OCI-LY7 (cell line): ENCODE data around the gene MCM6. TPM values are rescaled to one million over a fixed set of nuclear protein-coding genes. Genes with fewer than 3 reads are reported as not detected.

ENCODE experiments used
- BruUV-seq: library from RNA; stranded (reverse); fragments of 400-500 nt; replicated peaks from 2 replicates; lab custom pipeline; 2021; lab: Mats Ljungman, UMichigan
- CTCF ChIA-PET: fragments of 300-600 bp; sonication (Branson Sonifier 250); formaldehyde crosslinking; loops from one replicate; lab custom pipeline; 2022; ENCODE audit warnings: antibody characterized with exemption; ENCODE audit not compliant: unreplicated experiment; lab: Charles Lee
- POLR2A ChIA-PET: fragments of 300-600 bp; sonication (Branson Sonifier 250); formaldehyde crosslinking; loops from one replicate; lab custom pipeline; 2022; ENCODE audit warnings: antibody characterized with exemption; lab: Charles Lee
- DNase-seq: peaks from one replicate; pipeline ENCODE4 v3.0.0-alpha.2; 2015; ENCODE audit warnings: low spot score
- H2AFZ ChIP-seq: fragments of 200-600 bp; sonication (generic), shearing (Covaris generic); 2 replicates; pipeline ENCODE4 v1.6.1; 2014; ENCODE audit warnings: mild to moderate bottlenecking, antibody characterized with exemption, low read length, moderate library complexity
- H3K27ac ChIP-seq: fragments of 200-600 bp; sonication (generic); 2 replicates; pipeline ENCODE4 v1.5.1; 2014; ENCODE audit warnings: mixed run types, low read depth, mild to moderate bottlenecking, moderate library complexity, low read length, inconsistent platforms; ENCODE audit not compliant: poor library complexity, severe bottlenecking
- H3K36me3 ChIP-seq: fragments of 200-600 bp; sonication (generic); 2 replicates; pipeline ENCODE4 v1.6.1; 2014; ENCODE audit warnings: mild to moderate bottlenecking, antibody characterized with exemption, low read length, moderate library complexity, mixed read lengths; ENCODE audit not compliant: insufficient read depth
- H3K4me1 ChIP-seq: fragments of 200-600 bp; sonication (generic); 2 replicates; pipeline ENCODE4 v1.5.1; 2014; ENCODE audit warnings: mild to moderate bottlenecking, low read length; ENCODE audit not compliant: insufficient read depth, poor library complexity, severe bottlenecking
- H3K4me2 ChIP-seq: fragments of 200-600 bp; sonication (generic); 2 replicates; pipeline ENCODE4 v1.6.1; 2014; ENCODE audit warnings: mild to moderate bottlenecking, low read length
- H3K4me3 ChIP-seq: fragments of 200-600 bp; sonication (generic); 2 replicates; pipeline ENCODE4 v1.5.1; 2014; ENCODE audit warnings: mild to moderate bottlenecking, low read depth, low read length; ENCODE audit not compliant: poor library complexity, severe bottlenecking
- H3K79me2 ChIP-seq: fragments of 200-600 bp; sonication (generic); 2 replicates; pipeline ENCODE4 v1.6.1; 2016; ENCODE audit warnings: low read depth, mild to moderate bottlenecking, low read length, moderate library complexity, mixed read lengths; ENCODE audit not compliant: insufficient read depth
- H3K9me2 ChIP-seq: fragments of 200-600 bp; sonication (generic); 2 replicates; pipeline ENCODE4 v1.6.1; 2016; ENCODE audit warnings: mild to moderate bottlenecking, low read length, mixed read lengths; ENCODE audit not compliant: insufficient read depth
- H3K9me3 ChIP-seq: fragments of 200-600 bp; sonication (generic); 2 replicates; pipeline ENCODE4 v1.6.1; 2014; ENCODE audit warnings: mild to moderate bottlenecking, mixed run types, low read length, mixed read lengths
- H4K20me1 ChIP-seq: fragments of 200-600 bp; sonication (generic); 2 replicates; pipeline ENCODE4 v1.6.1; 2014; ENCODE audit warnings: mild to moderate bottlenecking, antibody characterized with exemption, low read length, moderate library complexity, mixed read lengths; ENCODE audit not compliant: insufficient read depth
- EZH2phosphoT487 ChIP-seq: fragments of 200-600 bp; sonication (generic); IDR thresholded peaks from 2 replicates; pipeline ENCODE4 v1.6.1; 2018; ENCODE audit warnings: low read depth, borderline replicate concordance, mild to moderate bottlenecking, mixed run types, antibody characterized with exemption, low read length, moderate library complexity, mixed read lengths
- intact Hi-C: fragments of 100-400 bp; cut with micrococcal nuclease; formaldehyde crosslinking; loops from one replicate; pipeline ENCODE4 v1.10.0; 2022; ENCODE audit not compliant: unreplicated experiment
- total RNA-seq, 2 experiments: library from RNA; depleted of rRNA in 1 of 2; stranded (reverse); fragments of >200 nt in 1 of 2; shearing (Covaris generic) in 1 of 2; gene quantifications; 2 replicates each; pipeline ENCODE4 v1.2.3, GENCODE V29; 2014 to 2022
- TF ChIP-seq, protein P1 (sequence below): fragments of 200-600 bp; sonication (generic); conservative IDR thresholded peaks from 2 replicates; pipeline ENCODE4 v1.5.1; 2014; ENCODE audit warnings: mild to moderate bottlenecking, antibody characterized with exemption, low read length, moderate library complexity, mixed read lengths

The MCM6 gene
- total RNA-seq, 2 experiments from 2014 or later = 61.2 to 171 TPM

DNA sequence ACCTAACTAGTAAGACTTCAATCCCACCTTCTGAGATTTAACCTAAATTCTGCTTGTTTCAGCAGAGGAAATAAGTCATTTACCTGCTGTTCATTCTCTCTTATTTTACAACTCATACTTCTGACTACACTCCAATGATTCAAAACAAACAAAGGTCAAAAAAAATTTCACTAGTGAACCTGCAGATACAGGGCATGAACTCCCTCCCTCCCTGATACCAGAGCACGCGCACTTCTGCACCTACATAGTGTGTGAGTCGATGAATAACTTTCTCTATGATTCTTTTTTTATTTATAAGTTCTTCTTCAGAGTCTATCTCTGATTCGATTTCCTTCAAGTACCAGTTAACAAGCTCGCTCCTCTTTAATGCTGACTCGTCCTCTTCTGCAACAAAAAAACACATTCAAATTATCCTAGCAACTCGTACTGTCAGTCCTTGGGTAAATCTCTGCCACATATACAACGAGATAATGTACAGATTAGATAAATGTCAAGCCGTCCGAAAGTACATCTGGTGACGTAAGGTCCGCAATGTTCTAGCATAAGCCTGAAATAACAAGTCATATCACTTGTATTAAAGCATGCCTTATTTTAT, 31.8 kb downstream of the MCM6 start:
- no peak overlapping the region for H2AFZ ChIP-seq
- no peak overlapping the region for H3K27ac ChIP-seq
- CTCF ChIA-PET = no interaction called here
- H3K79me2 ChIP-seq = peaks cover under 1% of the 10 kb centered on the region; the same call in 1 of the 2 replicates
- H3K36me3 ChIP-seq = peaks cover 98% of the 10 kb centered on the region
- TF ChIP-seq EZH2phosphoT487 = no peak
- DNase-seq = no peak
- intact Hi-C loops = no loop called here
- no TSS peak for BruUV-seq
- H4K20me1 ChIP-seq = no peaks in the 10 kb centered on the region
- POLR2A ChIA-PET = no interaction called here
- no peaks in the 10 kb centered on the region for H3K9me2 ChIP-seq
- no peak overlapping the region for H3K4me3 ChIP-seq
- H3K9me3 ChIP-seq = no peaks in the 10 kb centered on the region
- no peaks in the 10 kb centered on the region for H3K4me1 ChIP-seq
- H3K4me2 ChIP-seq = no peak overlapping the region

DNA sequence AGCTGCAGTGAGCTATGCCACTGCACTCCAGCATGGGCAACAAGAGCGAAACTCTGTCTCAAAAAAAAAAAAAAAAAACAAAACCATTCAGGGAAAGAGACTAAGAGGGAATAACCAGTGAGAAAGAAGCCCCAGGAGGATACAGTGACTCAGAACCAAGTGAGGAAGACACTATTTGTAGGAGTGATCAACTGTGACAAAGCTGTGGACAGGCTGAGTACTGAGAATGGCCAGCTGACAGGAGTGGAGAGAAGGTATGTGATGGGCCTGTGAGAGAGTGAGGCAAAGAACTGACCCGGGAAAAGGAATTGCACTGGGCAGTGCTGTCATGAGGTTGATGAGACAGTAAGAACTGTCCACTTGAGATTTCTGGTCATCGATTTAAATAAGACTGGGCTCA, 32.6 kb downstream of the MCM6 start:
- ChIA-PET POLR2A (no interaction called here), CTCF (interaction anchor here (0.6 kb wide), 1 partner anchor 234 kb away, joined by 3 read pairs; no protein-coding TSS in a partner anchor)
- TF ChIP-seq EZH2phosphoT487 = no peak
- TF ChIP-seq, protein P1, sequence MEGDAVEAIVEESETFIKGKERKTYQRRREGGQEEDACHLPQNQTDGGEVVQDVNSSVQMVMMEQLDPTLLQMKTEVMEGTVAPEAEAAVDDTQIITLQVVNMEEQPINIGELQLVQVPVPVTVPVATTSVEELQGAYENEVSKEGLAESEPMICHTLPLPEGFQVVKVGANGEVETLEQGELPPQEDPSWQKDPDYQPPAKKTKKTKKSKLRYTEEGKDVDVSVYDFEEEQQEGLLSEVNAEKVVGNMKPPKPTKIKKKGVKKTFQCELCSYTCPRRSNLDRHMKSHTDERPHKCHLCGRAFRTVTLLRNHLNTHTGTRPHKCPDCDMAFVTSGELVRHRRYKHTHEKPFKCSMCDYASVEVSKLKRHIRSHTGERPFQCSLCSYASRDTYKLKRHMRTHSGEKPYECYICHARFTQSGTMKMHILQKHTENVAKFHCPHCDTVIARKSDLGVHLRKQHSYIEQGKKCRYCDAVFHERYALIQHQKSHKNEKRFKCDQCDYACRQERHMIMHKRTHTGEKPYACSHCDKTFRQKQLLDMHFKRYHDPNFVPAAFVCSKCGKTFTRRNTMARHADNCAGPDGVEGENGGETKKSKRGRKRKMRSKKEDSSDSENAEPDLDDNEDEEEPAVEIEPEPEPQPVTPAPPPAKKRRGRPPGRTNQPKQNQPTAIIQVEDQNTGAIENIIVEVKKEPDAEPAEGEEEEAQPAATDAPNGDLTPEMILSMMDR = no peak
- Histone ChIP-seq H3K4me1 (no peaks in the 10 kb centered on the region), H3K4me2 (no peak overlapping the region), H3K4me3 (no peak overlapping the region), H3K79me2 (no peaks in the 10 kb centered on the region), H4K20me1 (no peaks in the 10 kb centered on the region), H2AFZ (no peak overlapping the region), H3K9me2 (no peaks in the 10 kb centered on the region), H3K9me3 (no peaks in the 10 kb centered on the region), H3K36me3 (peaks cover 98% of the 10 kb centered on the region), H3K27ac (no peak overlapping the region)
- BruUV-seq = no TSS peak
- no peak for DNase-seq
- intact Hi-C loops = no loop called here

DNA sequence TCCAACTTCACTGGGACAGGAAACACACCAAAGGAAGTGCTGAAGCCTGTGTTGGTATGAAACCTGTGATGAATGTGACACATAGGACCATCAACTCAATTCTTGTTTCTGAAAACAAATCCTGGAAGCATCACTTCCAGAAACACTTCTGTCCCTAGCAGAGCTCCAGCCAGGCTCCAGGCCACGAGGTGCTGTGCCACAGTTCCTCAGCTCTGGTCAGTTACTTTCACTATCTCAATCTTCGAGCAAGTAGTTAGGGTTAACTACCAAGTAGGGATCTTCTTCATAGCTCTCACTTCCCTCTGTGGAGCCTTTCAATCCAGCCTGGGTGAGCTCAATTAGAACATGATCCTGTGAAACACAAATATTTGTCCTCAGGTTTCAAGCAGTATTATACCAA, 35.6 kb downstream of the MCM6 start:
- ChIA-PET POLR2A (interaction anchor here (0.7 to 1.4 kb wide), 3 partner anchors 15 to 55 kb away, joined by 3 read pairs; no protein-coding TSS in a partner anchor), CTCF (no interaction called here)
- Histone ChIP-seq H4K20me1 (no peaks in the 10 kb centered on the region), H3K4me1 (peaks cover 6% of the 10 kb centered on the region), H3K4me3 (no peak overlapping the region), H3K4me2 (no peak overlapping the region), H2AFZ (no peak overlapping the region), H3K27ac (no peak overlapping the region), H3K9me2 (no peaks in the 10 kb centered on the region), H3K9me3 (no peaks in the 10 kb centered on the region), H3K36me3 (peaks cover 77% of the 10 kb centered on the region), H3K79me2 (no peaks in the 10 kb centered on the region)
- TF ChIP-seq EZH2phosphoT487 = no peak
- TF ChIP-seq, protein P1 = no peak
- intact Hi-C loops = no loop called here
- no peak for DNase-seq
- BruUV-seq = no TSS peak
